ENCODE results near the gene MTA3.
"Not testable (repeated sequence)": the region's sequence is repeated elsewhere in the genome, so short reads cannot be mapped to it uniquely, and the experiment has no call there.

Gene MTA3

GRCh38 chr2:42567806-42568400 is 529 bp upstream of the MTA3 start:
- peak; percentile 10 for DNase-seq

GRCh38 chr2:42569116-42569711 is 782 bp downstream of the MTA3 start:
- DNase-seq, result peak; percentile 24

- DNase-seq, result no peak
These were observed 1.5 kb downstream of the MTA3 start for GRCh38 chr2:42569883-42570282.

GRCh38 chr2:42572297-42573081 is 4.1 kb downstream of the MTA3 start:
- DNase-seq, result no peak

GRCh38 chr2:42573256-42573655 is 4.8 kb downstream of the MTA3 start:
- DNase-seq, result no peak

- DNase-seq, result no peak
These were observed 7.1 kb downstream of the MTA3 start for GRCh38 chr2:42575458-42576064.

- DNase-seq, result no peak
These were observed 10.2 kb downstream of the MTA3 start for GRCh38 chr2:42578621-42579020.

- DNase-seq, result no peak
These were observed 12.8 kb downstream of the MTA3 start for GRCh38 chr2:42581257-42581656.

GRCh38 chr2:42584628-42585027 is 16.2 kb downstream of the MTA3 start:
- DNase-seq, result not testable (repeated sequence)

- DNase-seq, result no peak
These were observed 17.3 kb downstream of the MTA3 start for GRCh38 chr2:42585779-42586178.

GRCh38 chr2:42587526-42588117 is 19.2 kb downstream of the MTA3 start:
- DNase-seq, result no peak

- DNase-seq, result no peak
These were observed 19.7 kb downstream of the MTA3 start for GRCh38 chr2:42588121-42588520.

- no peak for DNase-seq
These were observed 21.7 kb downstream of the MTA3 start for GRCh38 chr2:42590176-42590575.

- no peak for DNase-seq
These were observed 24.9 kb downstream of the MTA3 start for GRCh38 chr2:42593282-42593681.

- no peak for DNase-seq
These were observed 30.2 kb downstream of the MTA3 start for GRCh38 chr2:42598656-42599055.

GRCh38 chr2:42601076-42601475 is 32.6 kb downstream of the MTA3 start:
- DNase-seq, result no peak

GRCh38 chr2:42602218-42602875 is 33.9 kb downstream of the MTA3 start:
- DNase-seq, result peak; percentile 49

- no peak for DNase-seq
These were observed 34.4 kb downstream of the MTA3 start for GRCh38 chr2:42602876-42603219.

GRCh38 chr2:42604341-42604867 is 36.0 kb downstream of the MTA3 start:
- not testable (repeated sequence) for DNase-seq

- not testable (repeated sequence) for DNase-seq
These were observed 37.7 kb downstream of the MTA3 start for GRCh38 chr2:42606166-42606565.

GRCh38 chr2:42607101-42607637 is 38.7 kb downstream of the MTA3 start:
- DNase-seq, result no peak
